CD4-positive, alpha-beta memory T cell (primary cell): ENCODE results near the gene KIAA0753. TPM values are rescaled to one million over a fixed set of nuclear protein-coding genes. Genes with fewer than 3 reads are reported as not detected.

ENCODE experiments used
- CTCF ChIA-PET: fragments of 350-600 bp; sonication (Branson Sonifier 250); formaldehyde crosslinking; loops from one replicate; lab custom pipeline; 2021; ENCODE audit warnings: inconsistent platforms; ENCODE audit not compliant: partially characterized antibody; lab: Charles Lee
- POLR2A ChIA-PET: fragments of 350-600 bp; sonication (Branson Sonifier 250); formaldehyde crosslinking; loops from one replicate; lab custom pipeline; 2021; ENCODE audit not compliant: partially characterized antibody; lab: Charles Lee
- DNase-seq, 5 donors: peaks; one replicate each; pipeline versions ENCODE4 v3.0.0 to v3.0.0-alpha.2; 2020 to 2022; ENCODE audit warnings: mixed read lengths in 1 of 5
- H3K27ac ChIP-seq: one replicate; pipeline ENCODE4 v1.7.0; 2013; ENCODE audit warnings: low read depth, low read length
- H3K27me3 ChIP-seq: 2 replicates; pipeline ENCODE4 v1.7.0; 2013; ENCODE audit warnings: mild to moderate bottlenecking, low read length, moderate library complexity; ENCODE audit not compliant: insufficient read depth
- H3K36me3 ChIP-seq: 2 replicates; pipeline ENCODE4 v1.7.0; 2013; ENCODE audit warnings: mild to moderate bottlenecking, low read length, moderate library complexity; ENCODE audit not compliant: insufficient read depth
- H3K4me1 ChIP-seq: 2 replicates; pipeline ENCODE4 v1.7.0; 2013; ENCODE audit warnings: mild to moderate bottlenecking, low read length, moderate library complexity; ENCODE audit not compliant: insufficient read depth
- H3K4me3 ChIP-seq, 2 donors: one replicate each; pipeline ENCODE4 v1.7.0; 2013; ENCODE audit warnings: low read length in 2 of 2, mild to moderate bottlenecking in 1 of 2
- H3K9me3 ChIP-seq, 2 donors: one replicate each; pipeline ENCODE4 v1.7.0; 2013; ENCODE audit warnings: low read length in 2 of 2, control low read depth in 1 of 2; ENCODE audit not compliant: control insufficient read depth in 1 of 2
- H3K27ac Mint-ChIP-seq, 7 donors: one replicate each; pipeline ENCODE4 v1.8.0; 2020 to 2021; ENCODE audit warnings: mixed read lengths in 7 of 7, mild to moderate bottlenecking in 6 of 7, inconsistent platforms in 3 of 7, moderate library complexity in 3 of 7
- H3K27me3 Mint-ChIP-seq, 2 donors: one replicate each; pipeline ENCODE4 v1.8.0; 2020 to 2021; ENCODE audit warnings: mixed read lengths in 2 of 2
- H3K36me3 Mint-ChIP-seq, 2 donors: one replicate each; pipeline ENCODE4 v1.8.0; 2020 to 2021; ENCODE audit warnings: mixed read lengths in 2 of 2, inconsistent platforms in 1 of 2, mild to moderate bottlenecking in 1 of 2
- H3K4me1 Mint-ChIP-seq, 4 donors: one replicate each; pipeline ENCODE4 v1.8.0; 2020 to 2021; ENCODE audit warnings: mixed read lengths in 4 of 4, mild to moderate bottlenecking in 1 of 4
- H3K4me3 Mint-ChIP-seq, 8 donors: one replicate each; pipeline ENCODE4 v1.8.0; 2020 to 2021; ENCODE audit warnings: mixed read lengths in 8 of 8, mild to moderate bottlenecking in 7 of 8, moderate library complexity in 6 of 8, inconsistent platforms in 3 of 8
- H3K9me3 Mint-ChIP-seq, 8 donors: one replicate each; pipeline ENCODE4 v1.8.0; 2020 to 2021; ENCODE audit warnings: mixed read lengths in 8 of 8, mild to moderate bottlenecking in 5 of 8, inconsistent platforms in 3 of 8, moderate library complexity in 1 of 8
- intact Hi-C: fragments of 100-400 bp; cut with micrococcal nuclease; formaldehyde crosslinking; loops from one replicate; pipeline ENCODE4 v1.15.1; 2023
- polyA plus RNA-seq, 2 donors: library from polyadenylated mRNA; unstranded; fragments of 300-500 nt; fragmentation: Illumina TruSeq; gene quantifications; one replicate each; pipeline ENCODE4 v1.2.3, GENCODE V29; 2021
- total RNA-seq, 2 experiments: library from RNA; stranded (reverse); gene quantifications; one replicate each; pipeline ENCODE4 v1.2.3, GENCODE V29; 2021

KIAA0753 gene
- total and polyA plus RNA-seq, 4 experiments from 2014 or later, result 1.8 to 18.6 (median 9.5) TPM

DNA sequence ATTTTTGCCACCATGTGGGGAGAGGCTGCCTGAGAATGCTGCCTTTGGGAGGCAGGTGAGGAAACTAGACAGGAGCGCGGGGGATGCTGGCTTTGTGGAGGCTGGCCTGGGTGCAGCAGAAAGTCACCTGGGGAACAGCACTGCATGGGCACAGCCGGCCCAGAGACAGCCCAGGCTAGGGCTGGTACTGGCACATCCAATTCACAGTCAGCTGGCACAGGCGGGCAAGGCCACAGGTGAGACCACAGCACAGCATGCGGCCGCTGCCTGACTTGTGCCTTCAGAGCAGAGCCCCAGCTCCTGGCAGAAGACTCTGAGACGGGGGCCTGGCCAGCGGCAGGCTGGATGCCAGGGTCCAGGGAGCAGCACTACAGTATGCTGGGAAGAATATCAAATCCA lies 67.5 kb downstream of the KIAA0753 start:
- DNase-seq, result no peak
- H3K36me3 ChIP-seq, result peaks cover 4% of the 10 kb centered on the region
- Mint-ChIP-seq H3K36me3 (peaks cover 7 to 11% of the 10 kb centered on the region in 2 donors), H3K27me3 (no peaks in the 10 kb centered on the region), H3K27ac (no peak overlapping the region), H3K4me3 (no peak overlapping the region), H3K4me1 (peaks cover 9 to 28% (median 16%) of the 10 kb centered on the region in 4 donors), H3K9me3 (peaks cover 0 to 2% (median 0%) of the 10 kb centered on the region in 8 donors)
- no peak overlapping the region for H3K27ac ChIP-seq
- no peak overlapping the region for H3K4me3 ChIP-seq
- H3K9me3 ChIP-seq, result no peaks in the 10 kb centered on the region
- no peaks in the 10 kb centered on the region for H3K27me3 ChIP-seq
- ChIA-PET CTCF (no interaction called here), POLR2A (no interaction called here)
- peaks cover 13% of the 10 kb centered on the region for H3K4me1 ChIP-seq
- intact Hi-C loops, result no loop called here

DNA sequence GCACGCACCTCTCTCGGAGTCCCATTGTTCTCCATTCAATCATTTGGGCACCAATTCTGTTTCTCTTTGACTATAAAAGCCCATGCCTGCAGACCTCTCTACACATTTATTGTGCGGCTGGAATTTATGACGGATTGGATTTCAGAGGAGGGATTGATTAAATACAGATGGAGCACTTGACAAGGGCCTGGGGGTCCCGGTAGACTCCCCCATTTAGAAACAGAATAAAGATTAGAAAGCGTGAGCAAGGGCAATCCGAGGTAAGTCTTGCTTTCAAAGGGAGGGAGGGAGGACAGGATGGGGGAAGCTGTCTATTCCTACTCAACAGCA lies 69.1 kb downstream of the KIAA0753 start:
- H3K9me3 ChIP-seq, result no peaks in the 10 kb centered on the region
- no peak overlapping the region for H3K27ac Mint-ChIP-seq
- H3K4me1 ChIP-seq, result peaks cover 13% of the 10 kb centered on the region
- no peak overlapping the region for H3K4me3 ChIP-seq
- intact Hi-C loops, result no loop called here
- no peak overlapping the region for H3K4me3 Mint-ChIP-seq
- ChIA-PET POLR2A (no interaction called here), CTCF (no interaction called here)
- DNase-seq, result no peak
- H3K27me3 ChIP-seq, result no peaks in the 10 kb centered on the region
- H3K27ac ChIP-seq, result no peak overlapping the region
- H3K27me3 Mint-ChIP-seq, result no peaks in the 10 kb centered on the region
- peaks cover 0 to 4% of the 10 kb centered on the region in 2 donors for H3K36me3 Mint-ChIP-seq
- H3K4me1 Mint-ChIP-seq, result peaks cover 9 to 23% (median 14%) of the 10 kb centered on the region in 4 donors
- H3K36me3 ChIP-seq, result no peaks in the 10 kb centered on the region
- peaks cover 0 to 2% (median 0%) of the 10 kb centered on the region in 8 donors for H3K9me3 Mint-ChIP-seq

DNA sequence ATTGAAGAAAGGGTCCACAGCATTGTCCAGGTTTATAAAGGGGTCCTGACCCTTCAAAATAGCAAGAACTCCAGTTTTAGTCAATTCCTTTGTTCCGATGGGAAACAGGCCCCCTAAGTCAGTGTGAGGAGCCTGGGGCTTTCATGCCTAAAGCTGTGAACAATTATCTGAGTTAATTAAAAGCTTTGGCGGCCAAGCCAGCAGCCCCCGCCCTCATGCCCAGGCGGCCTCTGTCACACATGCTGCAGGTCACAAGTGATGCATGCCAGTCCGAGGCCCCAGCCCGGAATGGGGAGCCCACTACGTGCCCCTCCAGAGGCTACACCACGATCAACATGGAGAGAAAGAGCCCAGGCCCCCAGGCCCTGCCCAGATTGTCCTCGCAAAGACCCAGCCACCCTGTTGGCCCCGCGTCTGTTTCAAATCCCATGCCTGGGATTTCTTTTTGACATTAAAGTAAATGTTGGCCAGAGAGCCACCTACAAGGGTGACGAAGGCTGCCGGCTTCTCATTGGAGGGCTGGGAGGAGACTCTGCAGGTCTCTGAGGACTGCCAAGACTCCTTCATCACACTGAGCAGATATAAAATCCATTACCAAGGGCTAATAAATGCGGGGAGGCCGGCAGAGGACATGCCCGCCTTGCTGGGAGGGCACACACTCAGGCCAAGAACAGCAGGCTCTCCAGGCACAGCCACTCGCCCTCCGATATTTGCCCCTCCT lies 69.6 kb downstream of the KIAA0753 start:
- no peaks in the 10 kb centered on the region for H3K36me3 ChIP-seq
- peaks cover 0 to 4% of the 10 kb centered on the region in 2 donors for H3K36me3 Mint-ChIP-seq
- no peak overlapping the region for H3K27ac ChIP-seq
- no peak overlapping the region for H3K4me3 ChIP-seq
- no peak overlapping the region for H3K4me3 Mint-ChIP-seq
- H3K27me3 ChIP-seq, result no peaks in the 10 kb centered on the region
- ChIA-PET POLR2A (no interaction called here), CTCF (no interaction called here)
- H3K27ac Mint-ChIP-seq, result no peak overlapping the region
- peaks cover 8 to 20% (median 11%) of the 10 kb centered on the region in 4 donors for H3K4me1 Mint-ChIP-seq
- peaks cover 12% of the 10 kb centered on the region for H3K4me1 ChIP-seq
- peaks cover 0 to 3% of the 10 kb centered on the region in 2 donors for H3K27me3 Mint-ChIP-seq
- intact Hi-C loops, result no loop called here
- H3K9me3 Mint-ChIP-seq, result peaks cover 0 to 2% (median 0%) of the 10 kb centered on the region in 8 donors
- no peaks in the 10 kb centered on the region for H3K9me3 ChIP-seq
- no peak for DNase-seq

DNA sequence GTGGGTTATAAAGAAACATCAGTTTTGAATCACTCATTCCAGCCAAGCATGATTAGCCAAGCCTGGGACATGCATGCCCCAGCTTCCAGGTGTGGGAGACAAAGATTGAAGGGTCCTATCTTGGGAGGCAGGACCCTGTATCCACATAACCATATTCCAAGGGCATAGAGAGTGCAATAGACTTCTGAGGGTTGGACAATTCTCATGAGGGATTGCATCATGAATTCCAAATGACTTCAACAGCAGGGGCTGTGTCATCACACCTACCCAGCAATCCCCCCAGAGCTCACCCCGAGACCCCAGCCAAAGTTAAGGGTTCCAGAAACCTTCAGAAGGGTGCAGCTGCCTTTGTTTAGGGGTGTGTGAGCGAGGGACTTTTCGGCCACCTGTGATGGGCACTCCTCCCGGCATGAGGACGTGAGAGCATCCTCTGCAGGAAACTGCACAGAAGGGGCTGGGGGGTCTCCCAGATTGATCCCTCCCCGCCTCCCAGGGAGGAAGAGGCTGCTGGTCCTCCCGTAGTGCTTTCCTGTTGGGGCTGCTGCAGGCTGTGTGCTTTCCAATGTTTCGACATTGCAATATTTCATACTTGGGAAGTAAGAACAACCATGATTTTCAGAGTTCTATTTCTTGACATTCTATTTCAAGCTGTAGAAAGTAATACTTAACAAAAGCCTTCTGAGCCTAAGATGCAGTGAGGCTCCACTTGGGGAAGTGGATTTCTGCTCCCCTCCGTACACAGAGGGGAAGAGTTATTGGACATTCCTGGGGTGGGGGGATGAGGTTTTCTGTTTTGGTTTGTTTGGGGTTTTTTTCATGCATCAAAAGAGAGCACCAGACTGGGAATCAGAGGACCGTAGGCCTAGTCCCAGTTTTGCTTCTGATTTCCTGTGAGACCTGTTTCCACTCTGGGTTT lies 70.9 kb downstream of the KIAA0753 start:
- peaks cover 0 to 7% (median 0%) of the 10 kb centered on the region in 4 donors for H3K4me1 Mint-ChIP-seq
- peaks cover 0 to 6% of the 10 kb centered on the region in 2 donors for H3K36me3 Mint-ChIP-seq
- ChIA-PET CTCF (no interaction called here), POLR2A (no interaction called here)
- H3K27ac Mint-ChIP-seq, result no peak overlapping the region
- no peaks in the 10 kb centered on the region for H3K4me1 ChIP-seq
- no peaks in the 10 kb centered on the region for H3K27me3 ChIP-seq
- no peak for DNase-seq
- no peak overlapping the region for H3K4me3 Mint-ChIP-seq
- no peak overlapping the region for H3K27ac ChIP-seq
- H3K36me3 ChIP-seq, result no peaks in the 10 kb centered on the region
- H3K9me3 ChIP-seq, result no peaks in the 10 kb centered on the region
- H3K9me3 Mint-ChIP-seq, result peaks cover 0 to 2% (median 0%) of the 10 kb centered on the region in 8 donors
- peaks cover 2 to 8% of the 10 kb centered on the region in 2 donors for H3K27me3 Mint-ChIP-seq
- intact Hi-C loops, result no loop called here
- H3K4me3 ChIP-seq, result no peak overlapping the region

DNA sequence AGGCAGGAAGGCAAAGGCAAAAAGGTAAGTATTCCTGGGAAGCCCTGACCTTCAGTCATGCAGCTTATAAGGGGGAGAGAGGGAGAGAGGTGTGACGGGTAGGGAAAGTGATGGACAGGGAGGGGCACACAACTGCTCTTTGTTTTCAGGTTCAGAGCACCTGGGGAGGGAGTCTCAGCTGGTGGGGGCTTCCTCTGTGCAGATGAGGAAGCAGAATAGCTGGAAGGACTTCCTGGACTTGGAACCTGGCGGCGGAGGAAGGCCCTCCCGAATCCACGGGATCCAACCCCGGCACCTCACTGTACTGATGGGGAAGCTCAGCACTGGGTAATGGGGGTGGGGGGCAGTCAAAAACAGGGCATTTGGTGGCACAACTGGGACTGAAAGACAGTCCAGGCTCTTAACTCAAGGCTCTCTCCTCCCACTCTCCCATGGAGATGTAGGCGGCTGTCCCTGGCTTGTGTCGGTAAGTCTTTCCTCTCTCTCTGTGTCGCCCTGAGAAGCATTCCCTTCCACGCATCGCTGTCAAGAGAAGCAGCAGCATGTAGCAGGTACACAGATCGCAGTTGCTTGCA lies 72.2 kb downstream of the KIAA0753 start:
- no peaks in the 10 kb centered on the region for H3K4me1 Mint-ChIP-seq

DNA sequence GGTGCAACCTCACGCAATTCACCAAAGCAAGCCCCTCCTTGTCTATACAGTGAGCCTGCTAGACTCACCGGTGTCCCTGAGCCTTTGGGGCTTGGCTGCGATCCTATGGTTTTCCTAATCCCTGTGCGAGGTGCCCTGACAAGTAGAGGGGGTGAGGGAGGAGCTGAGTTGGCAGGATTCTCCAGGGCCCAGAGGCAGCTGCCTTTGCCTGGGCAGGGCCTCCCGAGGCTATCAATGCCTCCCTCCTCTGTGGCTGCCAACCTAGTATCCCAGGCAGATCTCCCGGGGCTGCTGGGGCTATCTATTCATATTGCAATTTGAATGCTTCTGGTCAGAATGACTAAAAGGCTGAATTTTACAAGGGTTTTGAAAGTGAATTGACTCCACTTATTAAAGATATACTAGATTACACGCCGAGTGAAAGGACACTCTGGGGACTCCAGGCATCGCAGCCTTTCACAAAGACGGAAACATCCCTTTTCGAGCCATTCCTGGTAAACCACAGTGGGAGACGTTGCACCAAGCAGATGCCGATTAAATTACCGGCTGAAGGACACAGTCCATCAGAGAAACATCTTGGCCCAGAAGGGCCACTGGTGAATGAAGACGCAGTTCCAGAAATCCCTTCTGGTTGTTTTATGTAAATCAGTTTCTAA lies 72.9 kb downstream of the KIAA0753 start:
- intact Hi-C loops, result no loop called here
- POLR2A ChIA-PET, result no interaction called here
- DNase-seq, result no peak
- Histone ChIP-seq H3K4me1 (no peaks in the 10 kb centered on the region), H3K27me3 (no peaks in the 10 kb centered on the region), H3K9me3 (no peaks in the 10 kb centered on the region), H3K27ac (no peak overlapping the region), H3K36me3 (no peaks in the 10 kb centered on the region), H3K4me3 (no peak overlapping the region)
- H3K27me3 Mint-ChIP-seq, result peaks cover 7 to 20% of the 10 kb centered on the region in 2 donors
- H3K4me1 Mint-ChIP-seq, result no peaks in the 10 kb centered on the region
- CTCF ChIA-PET, result no interaction called here
- H3K4me3 Mint-ChIP-seq, result no peak overlapping the region
- peaks cover 0 to 10% of the 10 kb centered on the region in 2 donors for H3K36me3 Mint-ChIP-seq
- H3K27ac Mint-ChIP-seq, result no peak overlapping the region
- H3K9me3 Mint-ChIP-seq, result no peaks in the 10 kb centered on the region

More for the DNA sequence above, 72.2 kb downstream of the KIAA0753 start:
- intact Hi-C loops, result no loop called here
- no peaks in the 10 kb centered on the region for H3K36me3 ChIP-seq
- H3K27me3 Mint-ChIP-seq, result peaks cover 3 to 15% of the 10 kb centered on the region in 2 donors
- no peak overlapping the region for H3K27ac Mint-ChIP-seq
- no peaks in the 10 kb centered on the region for H3K9me3 ChIP-seq
- CTCF ChIA-PET, result no interaction called here
- no peaks in the 10 kb centered on the region for H3K9me3 Mint-ChIP-seq
- DNase-seq, result no peak
- no peaks in the 10 kb centered on the region for H3K27me3 ChIP-seq
- peaks cover 0 to 10% of the 10 kb centered on the region in 2 donors for H3K36me3 Mint-ChIP-seq
- H3K27ac ChIP-seq, result no peak overlapping the region
- no peak overlapping the region for H3K4me3 Mint-ChIP-seq
- H3K4me1 ChIP-seq, result no peaks in the 10 kb centered on the region
- POLR2A ChIA-PET, result no interaction called here
- no peak overlapping the region for H3K4me3 ChIP-seq

DNA sequence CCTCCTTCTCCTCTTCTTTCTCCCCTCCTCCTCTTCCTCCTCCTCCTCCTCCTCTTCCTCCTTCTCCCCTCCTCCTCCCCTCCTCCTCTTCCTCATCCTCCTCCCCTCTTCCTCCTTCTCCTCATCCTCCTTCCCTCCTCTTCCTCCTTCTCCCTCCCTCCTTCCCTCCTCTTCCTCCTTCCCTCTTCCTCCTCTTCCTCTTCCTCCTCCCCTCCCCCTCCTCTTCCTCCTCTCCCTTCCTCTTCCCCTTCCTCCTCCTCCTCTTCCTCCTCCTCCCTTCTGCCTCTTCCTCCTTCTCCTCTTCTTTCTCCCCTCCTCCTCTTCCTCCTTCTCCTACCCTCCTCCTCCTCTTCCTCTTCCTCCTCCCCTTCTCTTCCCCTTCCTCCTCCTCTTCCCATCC lies 79.1 kb downstream of the KIAA0753 start:
- Histone ChIP-seq H3K9me3 (no peaks in the 10 kb centered on the region), H3K4me3 (no peak overlapping the region), H3K36me3 (no peaks in the 10 kb centered on the region), H3K4me1 (peaks cover 4% of the 10 kb centered on the region), H3K27me3 (peaks cover 9% of the 10 kb centered on the region), H3K27ac (no peak overlapping the region)
- no peak for DNase-seq
- H3K27me3 Mint-ChIP-seq, result peaks cover 28 to 51% of the 10 kb centered on the region in 2 donors
- H3K4me3 Mint-ChIP-seq, result no peak overlapping the region
- no peaks in the 10 kb centered on the region for H3K9me3 Mint-ChIP-seq
- peaks cover 0 to 7% of the 10 kb centered on the region in 2 donors for H3K36me3 Mint-ChIP-seq
- ChIA-PET CTCF (no interaction called here), POLR2A (no interaction called here)
- no peak overlapping the region for H3K27ac Mint-ChIP-seq
- H3K4me1 Mint-ChIP-seq, result peaks cover 0 to 5% (median 1%) of the 10 kb centered on the region in 4 donors
- intact Hi-C loops, result no loop called here
